ENCODE data around the gene JAK3.

DNA sequence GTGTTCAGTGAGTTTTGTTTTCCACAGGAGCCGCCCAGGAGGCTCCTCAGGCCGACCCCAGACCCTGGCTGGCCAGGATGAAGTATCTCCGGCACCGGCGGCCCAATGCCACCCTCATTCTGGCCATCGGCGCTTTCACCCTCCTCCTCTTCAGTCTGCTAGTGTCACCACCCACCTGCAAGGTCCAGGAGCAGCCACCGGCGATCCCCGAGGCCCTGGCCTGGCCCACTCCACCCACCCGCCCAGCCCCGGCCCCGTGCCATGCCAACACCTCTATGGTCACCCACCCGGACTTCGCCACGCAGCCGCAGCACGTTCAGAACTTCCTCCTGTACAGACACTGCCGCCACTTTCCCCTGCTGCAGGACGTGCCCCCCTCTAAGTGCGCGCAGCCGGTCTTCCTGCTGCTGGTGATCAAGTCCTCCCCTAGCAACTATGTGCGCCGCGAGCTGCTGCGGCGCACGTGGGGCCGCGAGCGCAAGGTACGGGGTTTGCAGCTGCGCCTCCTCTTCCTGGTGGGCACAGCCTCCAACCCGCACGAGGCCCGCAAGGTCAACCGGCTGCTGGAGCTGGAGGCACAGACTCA lies 40.0 kb downstream of the JAK3 start:
- TF ChIP-seq ZFX (CRISPR knock-in tag; IDR thresholded peaks at IDR 0.05; ENCODE audit: low read depth) (no peak), TAF1 (CRISPR knock-in tag; IDR thresholded peaks at IDR 0.05) (no peak), RNF2 (conservative IDR thresholded peaks at IDR 0.05; ENCODE audit: low read depth) (no peak)
